GM10248 (cell line): ENCODE data around the gene ALAS1.

ENCODE experiments used
- CTCF ChIA-PET: fragments of 300-600 bp; sonication (Branson Sonifier 250); formaldehyde crosslinking; extraction: SDS; loops from one replicate; lab custom pipeline; 2021; ENCODE audit warnings: antibody characterized with exemption; lab: Yijun Ruan, JAX
- POLR2A ChIA-PET: fragments of 350-650 bp; sonication (Branson Sonifier 250); formaldehyde crosslinking; extraction: SDS; loops from one replicate; lab custom pipeline; 2020; ENCODE audit warnings: antibody characterized with exemption; lab: Yijun Ruan, JAX
- DNase-seq: peaks from one replicate; pipeline ENCODE4 v3.0.0; 2012; ENCODE audit errors: extremely low spot score
- CTCF ChIP-seq: IDR thresholded peaks from 2 replicates; pipeline ENCODE4 v1.5.1; 2012; ENCODE audit warnings: mild to moderate bottlenecking, low read depth; ENCODE audit errors: extremely low read depth, missing control alignments, control extremely low read depth

The ALAS1 gene

DNA sequence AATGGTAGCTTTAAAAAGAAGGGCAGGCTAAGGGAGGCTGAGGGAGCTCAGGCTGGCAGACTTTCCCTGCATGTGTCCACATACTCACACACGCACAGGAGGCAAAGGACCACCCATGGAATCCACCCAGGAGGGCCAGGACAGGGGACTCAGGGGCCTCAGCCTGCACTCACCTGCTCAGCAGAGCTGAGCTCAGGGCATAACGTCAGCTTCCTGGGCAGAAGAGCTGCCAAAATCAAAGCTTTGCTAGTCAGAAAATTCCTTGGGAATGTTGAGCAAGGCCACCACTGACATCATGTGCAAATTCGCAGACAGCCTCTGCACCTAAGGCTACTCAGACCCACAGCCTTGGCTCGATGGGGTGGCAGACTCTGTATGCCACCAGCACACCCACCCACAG, 16.4 kb upstream of the ALAS1 start:
- ChIA-PET POLR2A (no interaction called here), CTCF (interaction anchor here (1.9 kb wide), 1 partner anchor 27 kb away, joined by 4 read pairs; the partner anchor contains the start of gene POC1A)
- no peak for TF ChIP-seq CTCF
- DNase-seq = no peak

DNA sequence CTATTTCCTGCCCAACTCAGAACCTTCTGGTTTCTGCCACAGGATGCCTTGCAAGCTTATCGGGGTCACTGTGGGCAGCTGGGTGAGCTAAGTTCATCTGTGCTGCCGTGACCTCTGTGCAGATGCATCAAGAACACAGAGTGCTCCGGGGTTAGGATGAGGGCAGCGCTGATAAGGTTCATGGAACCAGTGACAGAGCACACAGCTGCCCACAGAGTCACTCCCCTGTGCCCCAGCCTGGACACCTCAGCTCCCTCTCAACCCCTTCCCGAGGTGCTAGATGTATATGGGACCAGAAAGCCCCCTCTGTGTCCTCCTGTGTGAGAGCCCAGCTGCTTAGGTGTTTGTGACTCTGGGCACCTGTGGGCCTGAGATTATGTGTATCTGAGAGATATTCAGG, 15.8 kb upstream of the ALAS1 start:
- no peak for DNase-seq
- CTCF ChIA-PET = no interaction called here
- TF ChIP-seq CTCF = no peak
- POLR2A ChIA-PET = no interaction called here

- ChIA-PET POLR2A (no interaction called here), CTCF (interaction anchor here (1.3 to 1.7 kb wide), 2 partner anchors 11 to 14 kb away, joined by 4 to 5 read pairs; no protein-coding TSS in a partner anchor)
- no peak for DNase-seq
- TF ChIP-seq CTCF = no peak
Measured at GRCh38 chr3:52182691-52183090, 15.3 kb upstream of the ALAS1 start.

DNA sequence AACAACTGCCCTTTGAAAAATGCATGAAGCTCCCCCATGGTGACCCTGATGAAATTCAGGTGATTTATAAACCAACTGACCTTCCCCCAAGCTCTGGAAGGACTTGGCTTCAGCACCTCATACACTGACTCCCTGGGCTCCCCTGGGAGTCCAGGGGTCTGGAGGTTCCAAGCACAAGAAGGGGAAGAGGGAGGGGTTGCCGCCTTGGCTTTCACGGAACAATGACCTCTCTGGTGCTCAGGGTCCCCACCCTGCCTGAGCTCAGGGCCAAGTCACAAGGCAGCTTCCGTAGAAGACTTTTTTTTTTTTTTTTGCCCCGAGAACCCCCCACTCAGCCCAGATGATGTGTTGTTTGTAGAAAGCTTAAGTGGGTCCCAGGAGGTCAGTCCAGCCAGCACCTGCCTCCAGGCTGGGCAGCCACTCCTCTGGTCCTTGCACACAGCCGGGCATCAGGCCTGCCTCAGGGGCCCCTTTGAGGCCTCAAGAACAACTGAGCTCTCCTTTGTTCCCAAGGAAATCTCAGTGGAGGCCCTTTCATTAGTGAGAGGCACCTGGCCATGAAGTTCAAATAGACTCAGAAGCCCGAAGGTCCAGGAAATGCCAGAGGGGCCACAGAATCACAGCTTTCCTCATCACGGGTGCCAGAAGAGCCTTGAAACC, 14.0 kb upstream of the ALAS1 start:
- ChIA-PET CTCF (interaction anchor here (0.8 to 1.7 kb wide), 8 partner anchors 9 to 148 kb away, joined by 3 to 7 read pairs (median 4); no protein-coding TSS in a partner anchor), POLR2A (no interaction called here)
- no peak for TF ChIP-seq CTCF

DNA sequence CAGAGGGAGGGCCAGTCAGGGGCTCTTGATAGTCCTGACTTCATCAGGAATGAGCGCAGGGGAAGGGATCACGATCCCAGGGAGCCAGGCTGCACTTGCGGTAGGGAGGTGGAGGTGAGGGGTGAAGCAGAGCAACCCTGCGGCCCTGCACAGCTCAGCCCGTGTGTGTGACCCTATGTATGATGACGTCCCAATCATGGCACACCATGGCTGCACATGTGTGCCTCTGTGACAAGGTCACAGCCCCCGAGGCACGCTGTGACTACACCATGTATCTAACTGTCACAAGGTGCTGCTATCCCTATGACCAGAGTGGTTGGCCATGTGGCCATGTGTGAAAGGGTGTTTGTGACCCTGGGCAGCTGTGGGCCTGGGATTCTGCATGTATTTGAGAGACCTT, 13.3 kb upstream of the ALAS1 start:
- CTCF ChIA-PET = interaction anchor here (1.4 to 1.5 kb wide), 3 partner anchors 8 to 149 kb away, joined by 4 to 7 read pairs (median 4); no protein-coding TSS in a partner anchor
- POLR2A ChIA-PET = no interaction called here
- no peak for DNase-seq
- TF ChIP-seq CTCF = no peak

More for the DNA sequence above, 14.0 kb upstream of the ALAS1 start:
- DNase-seq = no peak

DNA sequence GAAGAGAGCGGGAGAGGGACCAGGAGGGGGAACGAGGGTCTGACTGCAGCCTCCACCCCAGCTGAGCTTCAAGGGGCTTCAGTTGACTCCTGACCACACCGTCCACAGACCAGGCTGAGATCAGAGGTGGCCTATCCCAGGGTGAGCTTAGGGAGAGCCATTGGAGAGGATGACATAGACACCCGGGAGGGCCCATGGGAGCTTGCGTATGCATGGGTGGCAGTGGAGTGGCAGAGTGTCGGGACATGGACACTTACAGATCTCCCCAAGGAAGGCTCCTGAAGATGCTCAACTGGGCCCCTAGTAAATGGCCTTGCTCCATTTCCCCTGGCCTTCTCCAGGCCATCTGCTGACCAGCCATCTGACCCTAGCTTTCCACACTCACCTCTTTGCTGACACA, 12.6 kb upstream of the ALAS1 start:
- ChIA-PET POLR2A (no interaction called here), CTCF (interaction anchor here (1.5 to 3.8 kb wide), 3 partner anchors 10 to 23 kb away, joined by 5 to 17 read pairs (median 6); no protein-coding TSS in a partner anchor)
- DNase-seq = no peak
- no peak for TF ChIP-seq CTCF
